DND-41 (cell line): ENCODE results near the gene CSF2.

ENCODE experiments used
- ATAC-seq: fragments of 200-7000 bp; cut with Tn5 transposase; 3 replicates; pipeline ENCODE4 v1.9.1; 2021; ENCODE audit warnings: low read depth; ENCODE audit not compliant: insufficient read depth
- DNase-seq: peaks from one replicate; pipeline ENCODE4 v3.0.0-alpha.2; 2020
- H2AFZ ChIP-seq: 2 replicates; pipeline ENCODE4 v1.6.0; 2012; ENCODE audit warnings: low read depth, low read length
- H3K27ac ChIP-seq: 2 replicates; pipeline ENCODE4 v1.5.1; 2012; ENCODE audit warnings: low read length, inconsistent platforms
- H3K27me3 ChIP-seq: fragments of 200-600 bp; sonication (generic); 2 replicates; pipeline ENCODE4 v1.6.0; 2012; ENCODE audit warnings: low read length, mild to moderate bottlenecking, inconsistent platforms; ENCODE audit not compliant: insufficient read depth, poor library complexity
- H3K36me3 ChIP-seq: 2 replicates; pipeline ENCODE4 v1.5.1; 2012; ENCODE audit warnings: low read length, inconsistent platforms; ENCODE audit not compliant: insufficient read depth
- H3K4me1 ChIP-seq: 2 replicates; pipeline ENCODE4 v1.5.1; 2012; ENCODE audit warnings: mild to moderate bottlenecking, low read length; ENCODE audit not compliant: insufficient read depth
- H3K4me2 ChIP-seq: 2 replicates; pipeline ENCODE4 v1.6.0; 2012; ENCODE audit warnings: mild to moderate bottlenecking, moderate library complexity, low read length, inconsistent platforms; ENCODE audit not compliant: insufficient read depth
- H3K4me3 ChIP-seq, 2 experiments: fragments of 200-600 bp in 1 of 2; shearing (Covaris generic) in 1 of 2; 2 replicates each; pipeline ENCODE4 v1.5.1; 2012 to 2016; ENCODE audit warnings: inconsistent platforms in 2 of 2, low read length in 2 of 2, mild to moderate bottlenecking in 2 of 2, low read depth in 1 of 2, moderate library complexity in 1 of 2
- H3K79me2 ChIP-seq: 2 replicates; pipeline ENCODE4 v1.6.0; 2012; ENCODE audit warnings: low read length, inconsistent platforms; ENCODE audit not compliant: insufficient read depth
- H3K9ac ChIP-seq: 2 replicates; pipeline ENCODE4 v1.6.0; 2012; ENCODE audit warnings: low read depth, mild to moderate bottlenecking, inconsistent platforms, low read length, moderate library complexity
- H3K9me3 ChIP-seq: 2 replicates; pipeline ENCODE4 v1.5.1; 2012; ENCODE audit warnings: low read length, moderate library complexity, mild to moderate bottlenecking, inconsistent platforms; ENCODE audit not compliant: insufficient read depth, severe bottlenecking
- H4K20me1 ChIP-seq: 2 replicates; pipeline ENCODE4 v1.6.0; 2012; ENCODE audit warnings: low read length; ENCODE audit not compliant: insufficient read depth
- EZH2 ChIP-seq: IDR thresholded peaks from 3 replicates; pipeline ENCODE4 v1.6.1; 2012; ENCODE audit warnings: borderline replicate concordance, low read depth, mild to moderate bottlenecking, moderate library complexity, low read length, inconsistent platforms; ENCODE audit not compliant: severe bottlenecking
- TF ChIP-seq, protein P1 (sequence below): IDR thresholded peaks from 2 replicates; pipeline ENCODE4 v1.5.1; 2012; ENCODE audit warnings: borderline replicate concordance, low read length, moderate library complexity, mild to moderate bottlenecking; ENCODE audit not compliant: poor library complexity, severe bottlenecking; ENCODE audit errors: extremely low read depth

CSF2 gene

DNA sequence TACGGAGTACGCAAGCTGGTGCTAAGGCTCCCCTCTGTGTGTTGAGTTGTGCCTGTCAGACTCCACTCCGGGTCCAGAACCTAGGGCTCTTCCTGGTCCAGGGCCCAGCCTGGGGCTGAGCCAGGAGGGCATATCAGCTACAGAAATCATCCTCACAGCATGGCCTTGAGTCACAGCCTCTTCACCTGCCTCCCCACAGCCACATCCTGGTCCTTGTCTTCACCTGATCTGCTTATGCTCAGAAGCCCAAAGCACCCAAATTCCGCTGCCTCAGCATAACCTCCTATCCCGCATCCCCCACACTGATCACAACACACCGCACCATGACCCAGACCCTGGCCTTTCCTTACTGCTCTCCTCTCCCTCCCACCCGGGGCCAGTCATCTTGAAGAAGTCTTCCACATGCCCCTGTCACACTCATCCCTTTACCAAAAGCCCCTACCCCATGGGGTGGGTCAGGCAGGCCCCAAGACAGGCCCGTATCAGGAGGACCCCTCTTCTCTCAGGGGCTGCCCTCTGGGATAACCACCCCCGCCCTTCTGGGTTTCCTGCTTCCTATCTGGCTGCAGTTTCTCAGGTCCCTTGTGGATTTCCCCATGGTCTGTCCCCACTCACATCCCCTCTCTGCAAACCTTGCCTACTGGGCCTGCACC is 14.4 kb upstream of the CSF2 start:
- Histone ChIP-seq H3K27me3 (no peaks in the 10 kb centered on the region), H3K27ac (no peak overlapping the region), H2AFZ (no peak overlapping the region), H3K4me1 (no peaks in the 10 kb centered on the region), H3K36me3 (no peaks in the 10 kb centered on the region), H3K9ac (no peak overlapping the region), H3K9me3 (no peaks in the 10 kb centered on the region), H4K20me1 (peaks cover 9% of the 10 kb centered on the region; the same call in 1 of the 2 replicates), H3K79me2 (no peaks in the 10 kb centered on the region), H3K4me2 (no peak overlapping the region), H3K4me3 (no peak overlapping the region)
- TF ChIP-seq, protein P1, sequence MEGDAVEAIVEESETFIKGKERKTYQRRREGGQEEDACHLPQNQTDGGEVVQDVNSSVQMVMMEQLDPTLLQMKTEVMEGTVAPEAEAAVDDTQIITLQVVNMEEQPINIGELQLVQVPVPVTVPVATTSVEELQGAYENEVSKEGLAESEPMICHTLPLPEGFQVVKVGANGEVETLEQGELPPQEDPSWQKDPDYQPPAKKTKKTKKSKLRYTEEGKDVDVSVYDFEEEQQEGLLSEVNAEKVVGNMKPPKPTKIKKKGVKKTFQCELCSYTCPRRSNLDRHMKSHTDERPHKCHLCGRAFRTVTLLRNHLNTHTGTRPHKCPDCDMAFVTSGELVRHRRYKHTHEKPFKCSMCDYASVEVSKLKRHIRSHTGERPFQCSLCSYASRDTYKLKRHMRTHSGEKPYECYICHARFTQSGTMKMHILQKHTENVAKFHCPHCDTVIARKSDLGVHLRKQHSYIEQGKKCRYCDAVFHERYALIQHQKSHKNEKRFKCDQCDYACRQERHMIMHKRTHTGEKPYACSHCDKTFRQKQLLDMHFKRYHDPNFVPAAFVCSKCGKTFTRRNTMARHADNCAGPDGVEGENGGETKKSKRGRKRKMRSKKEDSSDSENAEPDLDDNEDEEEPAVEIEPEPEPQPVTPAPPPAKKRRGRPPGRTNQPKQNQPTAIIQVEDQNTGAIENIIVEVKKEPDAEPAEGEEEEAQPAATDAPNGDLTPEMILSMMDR = no peak
- TF ChIP-seq EZH2 = no peak
- DNase-seq (peak; percentile 3), ATAC-seq (no peak)

DNA sequence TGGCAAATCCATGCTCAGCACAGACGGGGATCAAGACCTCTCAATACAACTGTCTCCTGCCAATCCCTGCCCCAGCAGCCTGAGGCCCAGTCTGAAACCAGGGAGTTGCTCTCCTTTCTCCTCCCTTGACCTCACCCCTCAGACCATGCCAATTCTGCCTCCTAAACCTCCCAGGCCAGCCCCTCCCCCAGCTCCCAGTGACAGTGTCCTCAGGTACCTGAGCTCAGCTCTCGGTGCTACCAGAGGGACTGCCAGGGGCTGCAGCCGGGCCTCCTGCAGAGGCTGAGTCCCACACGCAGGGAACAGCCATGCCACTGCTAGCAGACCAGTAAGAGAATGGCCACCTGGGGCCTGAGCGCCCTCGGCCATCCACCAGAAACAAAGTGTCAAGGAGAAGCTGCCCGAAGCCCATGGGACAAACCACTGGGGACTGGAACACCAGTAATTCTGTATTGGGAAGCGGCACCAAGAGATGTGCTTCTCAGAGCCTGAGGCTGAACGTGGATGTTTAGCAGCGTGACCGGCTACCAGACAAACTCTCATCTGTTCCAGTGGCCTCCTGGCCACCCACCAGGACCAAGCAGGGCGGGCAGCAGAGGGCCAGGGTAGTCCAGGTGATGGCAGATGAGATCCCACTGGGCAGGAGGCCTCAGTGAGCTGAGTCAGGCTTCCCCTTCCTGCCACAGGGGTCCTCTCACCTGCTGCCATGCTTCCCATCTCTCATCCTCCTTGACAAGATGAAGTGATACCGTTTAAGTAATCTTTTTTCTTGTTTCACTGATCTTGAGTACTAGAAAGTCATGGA is 13.7 kb upstream of the CSF2 start:
- Histone ChIP-seq H3K79me2 (no peaks in the 10 kb centered on the region), H3K36me3 (no peaks in the 10 kb centered on the region), H3K27ac (no peak overlapping the region), H3K4me2 (no peak overlapping the region), H3K4me1 (no peaks in the 10 kb centered on the region), H2AFZ (no peak overlapping the region), H4K20me1 (peaks cover 11% of the 10 kb centered on the region; the same call in 1 of the 2 replicates), H3K9me3 (no peaks in the 10 kb centered on the region), H3K9ac (no peak overlapping the region), H3K4me3 (no peak overlapping the region), H3K27me3 (no peaks in the 10 kb centered on the region)
- DNase-seq (peak; percentile 1), ATAC-seq (no peak)
- TF ChIP-seq, protein P1 = no peak
- no peak for TF ChIP-seq EZH2

DNA sequence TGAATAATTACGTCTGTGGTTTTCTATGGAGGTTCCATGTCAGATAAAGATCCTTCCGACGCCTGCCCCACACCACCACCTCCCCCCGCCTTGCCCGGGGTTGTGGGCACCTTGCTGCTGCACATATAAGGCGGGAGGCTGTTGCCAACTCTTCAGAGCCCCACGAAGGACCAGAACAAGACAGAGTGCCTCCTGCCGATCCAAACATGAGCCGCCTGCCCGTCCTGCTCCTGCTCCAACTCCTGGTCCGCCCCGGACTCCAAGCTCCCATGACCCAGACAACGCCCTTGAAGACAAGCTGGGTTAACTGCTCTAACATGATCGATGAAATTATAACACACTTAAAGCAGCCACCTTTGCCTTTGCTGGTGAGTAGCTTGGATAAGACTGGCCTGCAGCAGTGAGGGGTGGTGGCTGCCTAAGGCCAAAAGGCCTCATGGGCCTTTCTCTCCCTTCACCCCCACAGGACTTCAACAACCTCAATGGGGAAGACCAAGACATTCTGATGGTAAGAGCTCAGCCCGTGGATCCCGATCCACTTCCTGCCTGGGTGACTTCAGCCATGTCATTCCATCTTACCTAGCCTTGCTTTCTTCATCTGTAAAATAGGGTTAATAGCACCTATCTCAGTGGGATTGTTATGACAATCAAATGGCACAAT is 13.0 kb upstream of the CSF2 start, which contains the start of gene IL3:
TSS of gene IL3 (plus strand) at position 155 of the 661 bp plus-strand sequence. CDS start at position 207, 52 bp downstream.
- DNase-seq (no peak), ATAC-seq (no peak)
- Histone ChIP-seq H3K9me3 (no peaks in the 10 kb centered on the region), H2AFZ (no peak within 1 kb of the TSS), H3K9ac (no peak within 1 kb of the TSS), H3K4me2 (no peak within 1 kb of the TSS), H3K4me1 (no peaks in the 10 kb centered on the region), H4K20me1 (peaks cover 11% of the 10 kb centered on the region; the same call in 1 of the 2 replicates), H3K27ac (no peak within 1 kb of the TSS), H3K36me3 (no peaks in the 10 kb centered on the region), H3K27me3 (no peaks in the 10 kb centered on the region), H3K4me3 (no peak within 1 kb of the TSS), H3K79me2 (no peaks in the 10 kb centered on the region)
- TF ChIP-seq, protein P1 = no peak
- no peak for TF ChIP-seq EZH2
